HepG2 (cell line): ENCODE results near the gene PVR. TPM values are rescaled to one million over a fixed set of nuclear protein-coding genes. Genes with fewer than 3 reads are reported as not detected.
A peak's percentile ranks its signal among the peaks of the same experiment; 100 is the strongest.

Experiments
- CEBPB ChIP-seq: IDR thresholded peaks from 2 replicates; pipeline ENCODE4 v1.6.1; 2011; ENCODE audit warnings: low read depth, low read length, improper control_type of control experiment, borderline replicate concordance
- HNF4G ChIP-seq, 2 experiments: sonication (generic) in 1 of 2; formaldehyde crosslinking in 1 of 2; IDR thresholded peaks; 2 replicates each; pipeline versions ENCODE4 v1.4.0 to v1.6.1; 2011 to 2020; ENCODE audit warnings: borderline replicate concordance in 2 of 2, low read depth in 2 of 2, mild to moderate bottlenecking in 2 of 2, low read length in 1 of 2, missing genetic modification reagents in 1 of 2, moderate library complexity in 1 of 2
- KLF15 ChIP-seq: sonication (generic); formaldehyde crosslinking; IDR thresholded peaks from 2 replicates; pipeline ENCODE4 v1.8.1; 2023; ENCODE audit warnings: borderline replicate concordance, mild to moderate bottlenecking, inconsistent platforms, missing genetic modification reagents, mixed read lengths
- NCOR1 ChIP-seq: fragments of 200-600 bp; sonication (generic); IDR thresholded peaks from 2 replicates; pipeline ENCODE4 v1.7.0; 2017; ENCODE audit warnings: antibody characterized with exemption, low read length, borderline replicate concordance
- RAD51 ChIP-seq: fragments of 450-650 bp; IDR thresholded peaks from 2 replicates; pipeline ENCODE4 v1.6.1; 2016; ENCODE audit warnings: borderline replicate concordance
- SAP130 ChIP-seq: IDR thresholded peaks from 2 replicates; pipeline ENCODE4 v1.6.1; 2016; ENCODE audit warnings: low read depth
- ZNF24 ChIP-seq: fragments of 450-650 bp; IDR thresholded peaks from 2 replicates; pipeline ENCODE4 v1.6.1; 2017; ENCODE audit warnings: antibody characterized with exemption, mild to moderate bottlenecking
- ZNF556 ChIP-seq: sonication (generic); formaldehyde crosslinking; IDR thresholded peaks from 2 replicates; pipeline ENCODE4 v1.4.0; 2020; ENCODE audit warnings: mild to moderate bottlenecking, missing genetic modification reagents, borderline replicate concordance
- ZNF747 ChIP-seq: sonication (generic); formaldehyde crosslinking; IDR thresholded peaks from 2 replicates; pipeline ENCODE4 v1.8.1; 2023; ENCODE audit warnings: missing genetic modification reagents, mild to moderate bottlenecking, borderline replicate concordance
- ZNF788 ChIP-seq: sonication (generic); formaldehyde crosslinking; IDR thresholded peaks from 2 replicates; pipeline ENCODE4 v1.5.0; 2020; ENCODE audit warnings: mild to moderate bottlenecking, missing genetic modification reagents, borderline replicate concordance
- polyA plus RNA-seq, 8 experiments: library from polyadenylated mRNA; depleted of rRNA in 3 of 8; stranded (reverse) in 7 of 8; unstranded in 1 of 8; fragments of >200 nt; fragmentation: Illumina TruSeq in 4 of 8; extraction: Trizol in 4 of 8; gene quantifications; 2 replicates each; pipeline versions ENCODE4 v1.2.1 to v1.2.3, GENCODE V29; 2011 to 2016; ENCODE audit warnings: low read depth in 4 of 8, missing spikeins in 1 of 8, mixed read lengths in 1 of 8; ENCODE audit not compliant: insufficient read depth in 1 of 8
- total RNA-seq, 5 experiments: library from RNA; depleted of rRNA; stranded (reverse); fragments of >200 nt; fragmentation: Illumina TruSeq; extraction: Trizol; gene quantifications; 2 replicates each; pipeline ENCODE4 v1.2.3, GENCODE V29; 2016; ENCODE audit warnings: low read depth in 1 of 5
- TF ChIP-seq, protein P1 (sequence below): sonication (generic); formaldehyde crosslinking; IDR thresholded peaks from 2 replicates; pipeline ENCODE4 v1.4.0; 2020; ENCODE audit warnings: missing genetic modification reagents, borderline replicate concordance
- TF ChIP-seq, protein P2 (sequence below): IDR thresholded peaks from 2 replicates; pipeline ENCODE4 v1.6.1; 2016; ENCODE audit warnings: mild to moderate bottlenecking
- TF ChIP-seq, protein P3 (sequence below): sonication (generic); formaldehyde crosslinking; conservative IDR thresholded peaks from 2 replicates; pipeline ENCODE4 v1.8.0; 2022; ENCODE audit warnings: missing genetic modification reagents
- TF ChIP-seq, protein P4 (sequence below): sonication (generic); formaldehyde crosslinking; IDR thresholded peaks from 2 replicates; pipeline ENCODE4 v1.5.1; 2020; ENCODE audit warnings: mild to moderate bottlenecking, missing genetic modification reagents, borderline replicate concordance
- TF ChIP-seq, protein P5 (sequence below): IDR thresholded peaks from 2 replicates; pipeline ENCODE4 v1.6.1; 2016; ENCODE audit warnings: missing compliant biosample characterization, missing genetic modification reagents, borderline replicate concordance

The PVR gene
- total and polyA plus RNA-seq, 2 of the 13 experiments (the other 11 are each of a cell fraction or from before 2014, with no cell fraction given) = 43.4 to 46.6 TPM

DNA sequence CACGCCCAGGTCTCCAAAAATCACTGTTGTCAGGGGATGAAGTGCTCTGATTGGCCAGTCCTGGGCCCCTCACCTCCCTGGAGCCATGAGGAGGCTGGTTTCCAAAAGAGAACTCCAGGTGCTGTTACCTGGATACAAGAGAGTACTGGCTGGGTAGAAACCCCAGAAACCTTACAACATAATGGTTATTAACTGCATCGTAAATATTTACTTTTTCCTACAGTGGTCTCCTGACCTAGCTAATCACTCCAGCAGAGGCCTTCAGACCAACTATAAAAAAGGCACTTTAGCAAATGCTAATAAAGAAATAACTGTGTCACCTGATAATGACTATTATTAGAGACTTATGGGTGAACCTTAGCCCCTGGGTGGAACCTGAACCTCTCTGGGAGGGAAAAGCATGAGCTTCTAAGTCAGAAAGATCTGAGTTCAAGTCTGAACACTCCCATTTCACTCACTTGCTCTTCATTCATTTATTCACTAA lies 31.9 kb upstream of the PVR start (continued):
- TF ChIP-seq, protein P1, sequence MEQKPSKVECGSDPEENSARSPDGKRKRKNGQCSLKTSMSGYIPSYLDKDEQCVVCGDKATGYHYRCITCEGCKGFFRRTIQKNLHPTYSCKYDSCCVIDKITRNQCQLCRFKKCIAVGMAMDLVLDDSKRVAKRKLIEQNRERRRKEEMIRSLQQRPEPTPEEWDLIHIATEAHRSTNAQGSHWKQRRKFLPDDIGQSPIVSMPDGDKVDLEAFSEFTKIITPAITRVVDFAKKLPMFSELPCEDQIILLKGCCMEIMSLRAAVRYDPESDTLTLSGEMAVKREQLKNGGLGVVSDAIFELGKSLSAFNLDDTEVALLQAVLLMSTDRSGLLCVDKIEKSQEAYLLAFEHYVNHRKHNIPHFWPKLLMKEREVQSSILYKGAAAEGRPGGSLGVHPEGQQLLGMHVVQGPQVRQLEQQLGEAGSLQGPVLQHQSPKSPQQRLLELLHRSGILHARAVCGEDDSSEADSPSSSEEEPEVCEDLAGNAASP (CRISPR knock-in tag) = 0 out of 2 replicates have a peak, but pooled peaks have one; percentile 25
- TF ChIP-seq, protein P2, sequence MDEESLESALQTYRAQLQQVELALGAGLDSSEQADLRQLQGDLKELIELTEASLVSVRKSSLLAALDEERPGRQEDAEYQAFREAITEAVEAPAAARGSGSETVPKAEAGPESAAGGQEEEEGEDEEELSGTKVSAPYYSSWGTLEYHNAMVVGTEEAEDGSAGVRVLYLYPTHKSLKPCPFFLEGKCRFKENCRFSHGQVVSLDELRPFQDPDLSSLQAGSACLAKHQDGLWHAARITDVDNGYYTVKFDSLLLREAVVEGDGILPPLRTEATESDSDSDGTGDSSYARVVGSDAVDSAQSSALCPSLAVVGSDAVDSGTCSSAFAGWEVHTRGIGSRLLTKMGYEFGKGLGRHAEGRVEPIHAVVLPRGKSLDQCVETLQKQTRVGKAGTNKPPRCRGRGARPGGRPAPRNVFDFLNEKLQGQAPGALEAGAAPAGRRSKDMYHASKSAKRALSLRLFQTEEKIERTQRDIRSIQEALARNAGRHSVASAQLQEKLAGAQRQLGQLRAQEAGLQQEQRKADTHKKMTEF = peak; percentile 48; the same call in 1 of the 2 replicates
- TF ChIP-seq ZNF747 (CRISPR knock-in tag) (no peak), ZNF24 (peak; percentile 65; the same call in 1 of the 2 replicates), SAP130 (CRISPR knock-in tag) (0 out of 2 replicates have a peak, but pooled peaks have one; percentile 33), KLF15 (no peak), RAD51 (no peak), CEBPB (no peak; the same call in 1 of the 2 replicates), NCOR1 (peak; percentile 78; the same call in 1 of the 2 replicates), ZNF788 (CRISPR knock-in tag) (no peak), ZNF556 (CRISPR knock-in tag) (no peak), HNF4G (IDR thresholded peaks at IDR 0.05; ENCODE audit: borderline replicate concordance, low read depth, low read length) (peak; percentile 68; the same call in 1 of the 2 replicates), HNF4G (CRISPR knock-in tag; IDR thresholded peaks at IDR 0.05; ENCODE audit: borderline replicate concordance, low read depth) (no peak)
- TF ChIP-seq, protein P3, sequence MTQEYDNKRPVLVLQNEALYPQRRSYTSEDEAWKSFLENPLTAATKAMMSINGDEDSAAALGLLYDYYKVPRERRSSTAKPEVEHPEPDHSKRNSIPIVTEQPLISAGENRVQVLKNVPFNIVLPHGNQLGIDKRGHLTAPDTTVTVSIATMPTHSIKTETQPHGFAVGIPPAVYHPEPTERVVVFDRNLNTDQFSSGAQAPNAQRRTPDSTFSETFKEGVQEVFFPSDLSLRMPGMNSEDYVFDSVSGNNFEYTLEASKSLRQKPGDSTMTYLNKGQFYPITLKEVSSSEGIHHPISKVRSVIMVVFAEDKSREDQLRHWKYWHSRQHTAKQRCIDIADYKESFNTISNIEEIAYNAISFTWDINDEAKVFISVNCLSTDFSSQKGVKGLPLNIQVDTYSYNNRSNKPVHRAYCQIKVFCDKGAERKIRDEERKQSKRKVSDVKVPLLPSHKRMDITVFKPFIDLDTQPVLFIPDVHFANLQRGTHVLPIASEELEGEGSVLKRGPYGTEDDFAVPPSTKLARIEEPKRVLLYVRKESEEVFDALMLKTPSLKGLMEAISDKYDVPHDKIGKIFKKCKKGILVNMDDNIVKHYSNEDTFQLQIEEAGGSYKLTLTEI (CRISPR knock-in tag) = no peak
- TF ChIP-seq, protein P4, sequence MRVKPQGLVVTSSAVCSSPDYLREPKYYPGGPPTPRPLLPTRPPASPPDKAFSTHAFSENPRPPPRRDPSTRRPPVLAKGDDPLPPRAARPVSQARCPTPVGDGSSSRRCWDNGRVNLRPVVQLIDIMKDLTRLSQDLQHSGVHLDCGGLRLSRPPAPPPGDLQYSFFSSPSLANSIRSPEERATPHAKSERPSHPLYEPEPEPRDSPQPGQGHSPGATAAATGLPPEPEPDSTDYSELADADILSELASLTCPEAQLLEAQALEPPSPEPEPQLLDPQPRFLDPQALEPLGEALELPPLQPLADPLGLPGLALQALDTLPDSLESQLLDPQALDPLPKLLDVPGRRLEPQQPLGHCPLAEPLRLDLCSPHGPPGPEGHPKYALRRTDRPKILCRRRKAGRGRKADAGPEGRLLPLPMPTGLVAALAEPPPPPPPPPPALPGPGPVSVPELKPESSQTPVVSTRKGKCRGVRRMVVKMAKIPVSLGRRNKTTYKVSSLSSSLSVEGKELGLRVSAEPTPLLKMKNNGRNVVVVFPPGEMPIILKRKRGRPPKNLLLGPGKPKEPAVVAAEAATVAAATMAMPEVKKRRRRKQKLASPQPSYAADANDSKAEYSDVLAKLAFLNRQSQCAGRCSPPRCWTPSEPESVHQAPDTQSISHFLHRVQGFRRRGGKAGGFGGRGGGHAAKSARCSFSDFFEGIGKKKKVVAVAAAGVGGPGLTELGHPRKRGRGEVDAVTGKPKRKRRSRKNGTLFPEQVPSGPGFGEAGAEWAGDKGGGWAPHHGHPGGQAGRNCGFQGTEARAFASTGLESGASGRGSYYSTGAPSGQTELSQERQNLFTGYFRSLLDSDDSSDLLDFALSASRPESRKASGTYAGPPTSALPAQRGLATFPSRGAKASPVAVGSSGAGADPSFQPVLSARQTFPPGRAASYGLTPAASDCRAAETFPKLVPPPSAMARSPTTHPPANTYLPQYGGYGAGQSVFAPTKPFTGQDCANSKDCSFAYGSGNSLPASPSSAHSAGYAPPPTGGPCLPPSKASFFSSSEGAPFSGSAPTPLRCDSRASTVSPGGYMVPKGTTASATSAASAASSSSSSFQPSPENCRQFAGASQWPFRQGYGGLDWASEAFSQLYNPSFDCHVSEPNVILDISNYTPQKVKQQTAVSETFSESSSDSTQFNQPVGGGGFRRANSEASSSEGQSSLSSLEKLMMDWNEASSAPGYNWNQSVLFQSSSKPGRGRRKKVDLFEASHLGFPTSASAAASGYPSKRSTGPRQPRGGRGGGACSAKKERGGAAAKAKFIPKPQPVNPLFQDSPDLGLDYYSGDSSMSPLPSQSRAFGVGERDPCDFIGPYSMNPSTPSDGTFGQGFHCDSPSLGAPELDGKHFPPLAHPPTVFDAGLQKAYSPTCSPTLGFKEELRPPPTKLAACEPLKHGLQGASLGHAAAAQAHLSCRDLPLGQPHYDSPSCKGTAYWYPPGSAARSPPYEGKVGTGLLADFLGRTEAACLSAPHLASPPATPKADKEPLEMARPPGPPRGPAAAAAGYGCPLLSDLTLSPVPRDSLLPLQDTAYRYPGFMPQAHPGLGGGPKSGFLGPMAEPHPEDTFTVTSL (CRISPR knock-in tag) = peak; percentile 52; the same call in 1 of the 2 replicates
- TF ChIP-seq, protein P5, sequence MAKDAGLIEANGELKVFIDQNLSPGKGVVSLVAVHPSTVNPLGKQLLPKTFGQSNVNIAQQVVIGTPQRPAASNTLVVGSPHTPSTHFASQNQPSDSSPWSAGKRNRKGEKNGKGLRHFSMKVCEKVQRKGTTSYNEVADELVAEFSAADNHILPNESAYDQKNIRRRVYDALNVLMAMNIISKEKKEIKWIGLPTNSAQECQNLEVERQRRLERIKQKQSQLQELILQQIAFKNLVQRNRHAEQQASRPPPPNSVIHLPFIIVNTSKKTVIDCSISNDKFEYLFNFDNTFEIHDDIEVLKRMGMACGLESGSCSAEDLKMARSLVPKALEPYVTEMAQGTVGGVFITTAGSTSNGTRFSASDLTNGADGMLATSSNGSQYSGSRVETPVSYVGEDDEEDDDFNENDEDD (CRISPR knock-in tag) = no peak
